ENCODE data around the gene SMIM45.

DNA sequence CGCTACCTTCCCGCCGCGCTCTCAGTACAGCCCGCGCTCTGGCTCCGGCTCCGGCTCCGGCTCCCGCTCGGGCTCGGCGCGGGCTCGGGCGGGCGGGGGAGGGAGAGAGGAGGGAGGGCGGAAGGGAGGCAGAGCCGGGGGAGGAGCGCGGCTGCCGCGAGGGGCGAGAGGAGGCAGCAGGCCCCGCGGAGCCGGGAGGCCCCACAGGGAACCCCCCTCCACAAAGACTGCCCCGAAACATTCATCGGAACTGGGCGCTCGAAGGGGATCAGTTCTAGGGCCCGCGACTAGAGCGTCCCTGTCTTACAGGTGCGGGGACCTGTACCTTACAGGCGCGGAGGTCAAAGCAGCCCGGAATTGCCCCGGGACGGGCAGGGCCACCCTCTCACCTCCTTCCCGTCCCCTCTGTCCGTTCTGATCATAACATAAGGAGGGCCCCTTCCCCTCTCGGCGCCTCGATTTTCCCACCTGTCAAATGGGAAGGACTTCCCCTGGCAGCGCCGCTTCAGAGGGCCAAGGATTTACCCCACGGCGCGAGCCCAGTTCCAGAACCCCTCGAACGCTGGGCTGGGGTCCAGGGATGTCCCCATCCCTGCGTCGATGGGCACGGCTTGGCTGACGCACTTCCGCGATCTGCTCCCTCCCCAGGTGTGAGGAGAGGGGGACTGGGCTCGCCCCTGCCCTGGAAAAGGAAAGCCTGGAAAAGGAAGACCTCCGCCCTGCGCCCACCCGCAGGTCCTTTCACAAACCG, 36.7 kb upstream of the SMIM45 start, which contains the start of gene SHISA8:
- TF ChIP-seq, protein P1, sequence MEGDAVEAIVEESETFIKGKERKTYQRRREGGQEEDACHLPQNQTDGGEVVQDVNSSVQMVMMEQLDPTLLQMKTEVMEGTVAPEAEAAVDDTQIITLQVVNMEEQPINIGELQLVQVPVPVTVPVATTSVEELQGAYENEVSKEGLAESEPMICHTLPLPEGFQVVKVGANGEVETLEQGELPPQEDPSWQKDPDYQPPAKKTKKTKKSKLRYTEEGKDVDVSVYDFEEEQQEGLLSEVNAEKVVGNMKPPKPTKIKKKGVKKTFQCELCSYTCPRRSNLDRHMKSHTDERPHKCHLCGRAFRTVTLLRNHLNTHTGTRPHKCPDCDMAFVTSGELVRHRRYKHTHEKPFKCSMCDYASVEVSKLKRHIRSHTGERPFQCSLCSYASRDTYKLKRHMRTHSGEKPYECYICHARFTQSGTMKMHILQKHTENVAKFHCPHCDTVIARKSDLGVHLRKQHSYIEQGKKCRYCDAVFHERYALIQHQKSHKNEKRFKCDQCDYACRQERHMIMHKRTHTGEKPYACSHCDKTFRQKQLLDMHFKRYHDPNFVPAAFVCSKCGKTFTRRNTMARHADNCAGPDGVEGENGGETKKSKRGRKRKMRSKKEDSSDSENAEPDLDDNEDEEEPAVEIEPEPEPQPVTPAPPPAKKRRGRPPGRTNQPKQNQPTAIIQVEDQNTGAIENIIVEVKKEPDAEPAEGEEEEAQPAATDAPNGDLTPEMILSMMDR (IDR thresholded peaks at IDR 0.05), result no peak
- TF ChIP-seq POLR2AphosphoS5 (IDR thresholded peaks at IDR 0.05), result no peak

Measured in breast epithelium (tissue), 3 donors.